GM21723 (cell line): ENCODE results near the gene CUTC.
A peak's percentile ranks its signal among the peaks of the same experiment; 100 is the strongest.
"Not testable (repeated sequence)": the region's sequence is repeated elsewhere in the genome, so short reads cannot be mapped to it uniquely, and the experiment has no call there.

ENCODE experiments used
- ATAC-seq: cut with Tn5 transposase; IDR thresholded peaks from one replicate; pipeline ENCODE4 v1.9.1; 2021; ENCODE audit warnings: mild to moderate bottlenecking, moderate library complexity; ENCODE audit not compliant: unreplicated experiment

Gene CUTC

GRCh38 chr10:99732033-99732842, at the start of gene CUTC, which contains the start of gene COX15:
CUTC (plus strand) TSS chr10:99732234; CDS start chr10:99732349, 115 bp downstream.
COX15 (minus strand) TSS chr10:99732127; CDS start chr10:99732049, 78 bp downstream.
- peak; percentile 91 for ATAC-seq

GRCh38 chr10:99682752-99683151, 49.3 kb upstream of the CUTC start:
- ATAC-seq, result no peak

- peak; percentile 97 for ATAC-seq
Observed at GRCh38 chr10:99685597-99685967, 46.5 kb upstream of the CUTC start.

- no peak for ATAC-seq
Observed at GRCh38 chr10:99689461-99689860, 42.6 kb upstream of the CUTC start.

GRCh38 chr10:99693933-99694583, 38.0 kb upstream of the CUTC start:
- no peak for ATAC-seq

- ATAC-seq, result no peak
Observed at GRCh38 chr10:99695761-99696160, 36.3 kb upstream of the CUTC start.

- ATAC-seq, result no peak
Observed at GRCh38 chr10:99698504-99699080, 33.4 kb upstream of the CUTC start.

- ATAC-seq, result no peak
Observed at GRCh38 chr10:99700649-99701048, 31.4 kb upstream of the CUTC start.

GRCh38 chr10:99708428-99709012, 23.5 kb upstream of the CUTC start:
- ATAC-seq, result no peak

- ATAC-seq, result peak; percentile 89
Observed at GRCh38 chr10:99709480-99710229, 22.4 kb upstream of the CUTC start.

GRCh38 chr10:99711129-99711719, 20.8 kb upstream of the CUTC start:
- ATAC-seq, result peak; percentile 52

- ATAC-seq, result no peak
Observed at GRCh38 chr10:99714446-99714845, 17.6 kb upstream of the CUTC start.

- ATAC-seq, result no peak
Observed at GRCh38 chr10:99720387-99720786, 11.6 kb upstream of the CUTC start.

GRCh38 chr10:99730026-99730425, 2.0 kb upstream of the CUTC start:
- no peak for ATAC-seq

- ATAC-seq, result peak; percentile 34
Observed at GRCh38 chr10:99731306-99732032, 565 bp upstream of the CUTC start.

- ATAC-seq, result no peak
Observed at GRCh38 chr10:99733366-99733765, 1.3 kb downstream of the CUTC start.

- ATAC-seq, result not testable (repeated sequence)
Observed at GRCh38 chr10:99734111-99734510, 2.1 kb downstream of the CUTC start.

- no peak for ATAC-seq
Observed at GRCh38 chr10:99740260-99740659, 8.2 kb downstream of the CUTC start.

- ATAC-seq, result no peak
Observed at GRCh38 chr10:99740933-99741559, 9.0 kb downstream of the CUTC start.
